H9 (cell line): Measurements from ENCODE around the gene MON1A. TPM values are rescaled to one million over a fixed set of nuclear protein-coding genes. Genes with fewer than 3 reads are reported as not detected.

Experiments used
- DNase-seq: peaks from one replicate; pipeline ENCODE4 v3.0.0-alpha.2; 2017
- H2AFZ ChIP-seq: one replicate; pipeline ENCODE4 v1.6.1; 2013; ENCODE audit warnings: mild to moderate bottlenecking, low read length, control low read depth, moderate library complexity
- H2AK5ac ChIP-seq: 2 replicates; pipeline ENCODE4 v1.6.1; 2013; ENCODE audit warnings: low read length, control low read depth, mixed read lengths; ENCODE audit not compliant: insufficient read length
- H2BK120ac ChIP-seq: one replicate; pipeline ENCODE4 v1.6.1; 2013; ENCODE audit warnings: low read depth, mild to moderate bottlenecking, low read length, control low read depth, inconsistent platforms; ENCODE audit not compliant: poor library complexity, severe bottlenecking
- H2BK12ac ChIP-seq: 2 replicates; pipeline ENCODE4 v1.6.1; 2013; ENCODE audit warnings: low read length, control low read depth, mixed read lengths, low read depth; ENCODE audit not compliant: insufficient read length
- H2BK15ac ChIP-seq: 2 replicates; pipeline ENCODE4 v1.6.1; 2013; ENCODE audit warnings: low read depth, low read length, control low read depth
- H2BK20ac ChIP-seq: one replicate; pipeline ENCODE4 v1.6.1; 2013; ENCODE audit warnings: low read depth, mild to moderate bottlenecking, low read length, control low read depth, inconsistent platforms; ENCODE audit not compliant: poor library complexity, severe bottlenecking
- H2BK5ac ChIP-seq: 2 replicates; pipeline ENCODE4 v1.6.1; 2013; ENCODE audit warnings: low read length, control low read depth, mixed read lengths; ENCODE audit not compliant: insufficient read length
- H3K14ac ChIP-seq: 2 replicates; pipeline ENCODE4 v1.6.1; 2013; ENCODE audit warnings: low read length, control low read depth; ENCODE audit not compliant: insufficient read depth
- H3K18ac ChIP-seq: 2 replicates; pipeline ENCODE4 v1.6.1; 2013; ENCODE audit warnings: low read depth, mild to moderate bottlenecking, mixed read lengths, low read length, control low read depth; ENCODE audit not compliant: insufficient read length
- H3K23ac ChIP-seq: 2 replicates; pipeline ENCODE4 v1.6.1; 2013; ENCODE audit warnings: low read length, control low read depth, mixed read lengths, low read depth; ENCODE audit not compliant: insufficient read length
- H3K23me2 ChIP-seq: 2 replicates; pipeline ENCODE4 v1.6.1; 2013; ENCODE audit warnings: low read depth, mild to moderate bottlenecking, mixed read lengths, low read length, control low read depth; ENCODE audit not compliant: insufficient read length, poor library complexity, severe bottlenecking
- H3K27ac ChIP-seq: 2 replicates; pipeline ENCODE4 v1.5.1; 2013; ENCODE audit warnings: low read length, control low read depth, mixed read lengths, low read depth; ENCODE audit not compliant: insufficient read length
- H3K27me3 ChIP-seq: 2 replicates; pipeline ENCODE4 v1.6.1; 2013; ENCODE audit warnings: low read length, control low read depth, inconsistent platforms; ENCODE audit not compliant: insufficient read depth
- H3K4ac ChIP-seq: 2 replicates; pipeline ENCODE4 v1.6.1; 2013; ENCODE audit warnings: low read depth, mild to moderate bottlenecking, control low read depth, inconsistent platforms, low read length, moderate library complexity
- H3K4me1 ChIP-seq: 2 replicates; pipeline ENCODE4 v1.6.1; 2013; ENCODE audit warnings: low read length, control low read depth, inconsistent platforms; ENCODE audit not compliant: insufficient read depth
- H3K4me2 ChIP-seq: 2 replicates; pipeline ENCODE4 v1.6.1; 2013; ENCODE audit warnings: low read length, control low read depth, mixed read lengths; ENCODE audit not compliant: insufficient read length, insufficient read depth
- H3K56ac ChIP-seq: 2 replicates; pipeline ENCODE4 v1.6.1; 2013; ENCODE audit warnings: low read depth, mild to moderate bottlenecking, mixed read lengths, low read length, control low read depth; ENCODE audit not compliant: insufficient read length
- H3K79me1 ChIP-seq: 2 replicates; pipeline ENCODE4 v1.6.1; 2013; ENCODE audit warnings: low read depth, mild to moderate bottlenecking, moderate library complexity, low read length, control low read depth, inconsistent platforms; ENCODE audit not compliant: insufficient read depth, poor library complexity, severe bottlenecking
- H3K79me2 ChIP-seq: 2 replicates; pipeline ENCODE4 v1.6.1; 2013; ENCODE audit warnings: low read length, control low read depth, inconsistent platforms; ENCODE audit not compliant: insufficient read depth
- H3K9ac ChIP-seq: 2 replicates; pipeline ENCODE4 v1.6.1; 2013; ENCODE audit warnings: low read length, control low read depth, mixed read lengths; ENCODE audit not compliant: insufficient read length; ENCODE audit errors: extremely low read depth
- H3K9me3 ChIP-seq: one replicate; pipeline ENCODE4 v1.6.1; 2013; ENCODE audit warnings: low read depth, low read length, inconsistent platforms; ENCODE audit not compliant: control insufficient read depth
- H3T11ph ChIP-seq: one replicate; pipeline ENCODE4 v1.6.1; 2013; ENCODE audit warnings: mild to moderate bottlenecking, low read length, control low read depth, inconsistent platforms
- H4K20me1 ChIP-seq: one replicate; pipeline ENCODE4 v1.6.1; 2013; ENCODE audit not compliant: control insufficient read depth, insufficient read length, insufficient read depth
- H4K5ac ChIP-seq: 2 replicates; pipeline ENCODE4 v1.6.1; 2013; ENCODE audit warnings: low read depth, mild to moderate bottlenecking, mixed read lengths, low read length, control low read depth; ENCODE audit not compliant: insufficient read length
- H4K8ac ChIP-seq: replicated peaks from 2 replicates; pipeline ENCODE4 v1.6.1; 2013; ENCODE audit warnings: low read length, control low read depth, mixed read lengths, low read depth; ENCODE audit not compliant: insufficient read length
- H4K91ac ChIP-seq: 2 replicates; pipeline ENCODE4 v1.6.1; 2013; ENCODE audit warnings: low read depth, mild to moderate bottlenecking, moderate library complexity, mixed read lengths, low read length, control low read depth; ENCODE audit not compliant: insufficient read length
- H3K27ac Mint-ChIP-seq, 3 experiments: 2 replicates in 2 of 3; 3 replicates in 1 of 3; pipeline ENCODE4 v1.8.0; 2020 to 2021; ENCODE audit warnings: mixed read lengths in 3 of 3, mild to moderate bottlenecking in 1 of 3, moderate library complexity in 1 of 3
- H3K27me3 Mint-ChIP-seq: 2 replicates; pipeline ENCODE4 v1.8.0; 2021; ENCODE audit warnings: low read depth, mild to moderate bottlenecking, moderate library complexity, mixed read lengths
- H3K36me3 Mint-ChIP-seq, 3 experiments: 2 replicates in 2 of 3; 3 replicates in 1 of 3; pipeline ENCODE4 v1.8.0; 2020 to 2021; ENCODE audit warnings: low read depth in 3 of 3, mixed read lengths in 3 of 3; ENCODE audit not compliant: insufficient read depth in 1 of 3
- H3K4me1 Mint-ChIP-seq, 2 experiments: 2 replicates each; pipeline ENCODE4 v1.8.0; 2020; ENCODE audit warnings: mixed read lengths in 2 of 2
- H3K4me3 Mint-ChIP-seq, 2 experiments: 2 replicates in 1 of 2; 3 replicates in 1 of 2; pipeline ENCODE4 v1.8.0; 2020 to 2021; ENCODE audit warnings: mild to moderate bottlenecking in 2 of 2, mixed read lengths in 2 of 2, moderate library complexity in 1 of 2
- H3K9me3 Mint-ChIP-seq, 2 experiments: 2 replicates in 1 of 2; 3 replicates in 1 of 2; pipeline ENCODE4 v1.8.0; 2020; ENCODE audit warnings: mild to moderate bottlenecking in 2 of 2, mixed read lengths in 2 of 2, moderate library complexity in 1 of 2
- WGBS: extraction: QIAGEN DNeasy Blood & Tissue Kit; methylation state at CpG from one replicate; pipeline ENCODE4 v1.1.7; 2013; ENCODE audit warnings: missing lambda C conversion rate, low lambda C conversion rate, mixed read lengths; ENCODE audit not compliant: insufficient read length; ENCODE audit errors: extremely low coverage; 5-methylcytosine and 5-hydroxymethylcytosine counted together
- total RNA-seq: library from RNA; stranded (reverse); gene quantifications from 2 replicates; pipeline ENCODE4 v1.2.1, GENCODE V29; 2021
- TF ChIP-seq, protein P1 (sequence below): fragments of 200-600 bp; sonication (generic); conservative IDR thresholded peaks from 3 replicates; pipeline ENCODE4 v1.8.0; 2021; ENCODE audit warnings: antibody characterized with exemption, mild to moderate bottlenecking

MON1A gene
- total RNA-seq, 1 experiment from 2014 or later, result 10.0 TPM

- no peak overlapping the region for H3K4ac ChIP-seq
- H4K8ac ChIP-seq, result no peak overlapping the region
- no peak overlapping the region for H3K56ac ChIP-seq
- Mint-ChIP-seq H3K27me3 (no peaks in the 10 kb centered on the region), H3K36me3 (peaks cover 0 to 9% (median 4%) of the 10 kb centered on the region in 3 experiments; a peak in 4 of 7 replicates), H3K9me3 (no peaks in the 10 kb centered on the region), H3K4me1 (peaks cover 15 to 24% of the 10 kb centered on the region in 2 experiments), H3K4me3 (no peak overlapping the region), H3K27ac (no peak overlapping the region)
- no peaks in the 10 kb centered on the region for H3K9me3 ChIP-seq
- H3K18ac ChIP-seq, result no peak overlapping the region
- WGBS, result no CpG with 5 or more reads among the region's 2 CpGs
- TF ChIP-seq, protein P1, sequence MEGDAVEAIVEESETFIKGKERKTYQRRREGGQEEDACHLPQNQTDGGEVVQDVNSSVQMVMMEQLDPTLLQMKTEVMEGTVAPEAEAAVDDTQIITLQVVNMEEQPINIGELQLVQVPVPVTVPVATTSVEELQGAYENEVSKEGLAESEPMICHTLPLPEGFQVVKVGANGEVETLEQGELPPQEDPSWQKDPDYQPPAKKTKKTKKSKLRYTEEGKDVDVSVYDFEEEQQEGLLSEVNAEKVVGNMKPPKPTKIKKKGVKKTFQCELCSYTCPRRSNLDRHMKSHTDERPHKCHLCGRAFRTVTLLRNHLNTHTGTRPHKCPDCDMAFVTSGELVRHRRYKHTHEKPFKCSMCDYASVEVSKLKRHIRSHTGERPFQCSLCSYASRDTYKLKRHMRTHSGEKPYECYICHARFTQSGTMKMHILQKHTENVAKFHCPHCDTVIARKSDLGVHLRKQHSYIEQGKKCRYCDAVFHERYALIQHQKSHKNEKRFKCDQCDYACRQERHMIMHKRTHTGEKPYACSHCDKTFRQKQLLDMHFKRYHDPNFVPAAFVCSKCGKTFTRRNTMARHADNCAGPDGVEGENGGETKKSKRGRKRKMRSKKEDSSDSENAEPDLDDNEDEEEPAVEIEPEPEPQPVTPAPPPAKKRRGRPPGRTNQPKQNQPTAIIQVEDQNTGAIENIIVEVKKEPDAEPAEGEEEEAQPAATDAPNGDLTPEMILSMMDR, result no peak
- H3K9ac ChIP-seq, result no peak overlapping the region
- H3K4me2 ChIP-seq, result no peak overlapping the region
- no peak overlapping the region for H4K91ac ChIP-seq
- H4K5ac ChIP-seq, result no peak overlapping the region
- H2AFZ ChIP-seq, result no peak overlapping the region
- H3K23me2 ChIP-seq, result no peaks in the 10 kb centered on the region
- H3T11ph ChIP-seq, result no peak overlapping the region
- no peaks in the 10 kb centered on the region for H3K79me1 ChIP-seq
- no peak overlapping the region for H2BK12ac ChIP-seq
- no peaks in the 10 kb centered on the region for H3K4me1 ChIP-seq
- H3K23ac ChIP-seq, result no peak overlapping the region
- no peak overlapping the region for H2BK120ac ChIP-seq
- H2BK5ac ChIP-seq, result no peak overlapping the region
- no peak for DNase-seq
- no peaks in the 10 kb centered on the region for H3K79me2 ChIP-seq
- H2AK5ac ChIP-seq, result no peak overlapping the region
- H3K14ac ChIP-seq, result no peak overlapping the region
- H4K20me1 ChIP-seq, result no peaks in the 10 kb centered on the region
- H2BK20ac ChIP-seq, result no peak overlapping the region
- H3K27me3 ChIP-seq, result no peaks in the 10 kb centered on the region
- H2BK15ac ChIP-seq, result no peak overlapping the region
- no peak overlapping the region for H3K27ac ChIP-seq
Observed at GRCh38 chr3:49914906-49915305, 14.7 kb downstream of the MON1A start.
